HL-60/S4 treated with phorbol 12-myristate 13-acetate at 8.2 ng/mL for 4 days and 3 days (cell line): Measurements from ENCODE around the gene ARF3.

Experiments
- in situ Hi-C: fragments of 300-500 bp; cut with MboI; formaldehyde crosslinking; loops from 2 replicates; pipeline ENCODE4 v1.15.0; 2022; ENCODE audit warnings: low sequenced_read_pairs

Gene ARF3

DNA sequence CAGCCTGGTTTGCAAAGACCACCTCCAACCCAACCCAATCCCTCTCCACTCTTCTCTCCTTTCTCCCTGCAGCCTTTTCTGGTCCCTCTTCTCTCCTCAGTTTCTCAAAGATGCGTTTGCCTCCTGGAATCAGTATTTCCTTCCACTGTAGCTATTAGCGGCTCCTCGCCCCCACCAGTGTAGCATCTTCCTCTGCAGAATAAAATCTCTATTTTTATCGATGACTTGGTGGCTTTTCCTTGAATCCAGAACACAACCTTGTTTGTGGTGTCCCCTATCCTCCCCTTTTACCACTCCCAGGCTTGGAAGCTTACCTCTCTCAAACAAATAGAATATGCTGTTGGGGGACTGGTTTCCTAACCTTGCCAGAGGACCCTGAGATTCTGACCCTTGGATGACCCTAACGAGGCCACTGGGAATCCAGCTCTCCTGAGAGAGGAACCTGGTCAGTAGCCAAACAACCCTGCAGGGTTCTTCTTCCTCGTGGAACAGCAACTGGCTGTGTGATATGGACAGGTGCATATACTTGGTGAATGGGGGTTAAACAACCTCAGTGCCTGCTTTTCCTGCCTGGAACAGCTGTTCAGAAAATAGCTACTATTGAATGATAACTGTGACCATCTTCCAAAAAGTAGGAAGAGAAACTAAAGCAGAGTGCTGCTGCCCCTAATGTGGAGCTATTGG is 25.3 kb upstream of the ARF3 start:
- in situ Hi-C loops, result no loop called here

DNA sequence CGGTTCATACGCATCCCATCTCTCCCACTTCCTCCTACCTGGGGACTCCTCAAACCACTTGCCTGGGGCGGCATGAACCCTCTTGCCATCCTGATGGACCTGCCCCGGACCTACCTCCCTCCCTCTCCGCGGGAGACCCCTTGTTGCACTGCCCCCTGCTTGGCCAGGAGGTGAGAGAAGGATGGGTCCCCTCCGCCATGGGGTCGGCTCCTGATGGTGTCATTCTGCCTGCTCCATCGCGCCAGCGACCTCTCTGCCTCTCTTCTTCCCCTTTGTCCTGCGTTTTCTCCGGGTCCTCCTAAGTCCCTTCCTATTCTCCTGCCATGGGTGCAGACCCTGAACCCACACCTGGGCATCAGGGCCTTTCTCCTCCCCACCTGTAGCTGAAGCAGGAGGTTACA is 24.5 kb upstream of the ARF3 start:
- in situ Hi-C loops, result no loop called here

DNA sequence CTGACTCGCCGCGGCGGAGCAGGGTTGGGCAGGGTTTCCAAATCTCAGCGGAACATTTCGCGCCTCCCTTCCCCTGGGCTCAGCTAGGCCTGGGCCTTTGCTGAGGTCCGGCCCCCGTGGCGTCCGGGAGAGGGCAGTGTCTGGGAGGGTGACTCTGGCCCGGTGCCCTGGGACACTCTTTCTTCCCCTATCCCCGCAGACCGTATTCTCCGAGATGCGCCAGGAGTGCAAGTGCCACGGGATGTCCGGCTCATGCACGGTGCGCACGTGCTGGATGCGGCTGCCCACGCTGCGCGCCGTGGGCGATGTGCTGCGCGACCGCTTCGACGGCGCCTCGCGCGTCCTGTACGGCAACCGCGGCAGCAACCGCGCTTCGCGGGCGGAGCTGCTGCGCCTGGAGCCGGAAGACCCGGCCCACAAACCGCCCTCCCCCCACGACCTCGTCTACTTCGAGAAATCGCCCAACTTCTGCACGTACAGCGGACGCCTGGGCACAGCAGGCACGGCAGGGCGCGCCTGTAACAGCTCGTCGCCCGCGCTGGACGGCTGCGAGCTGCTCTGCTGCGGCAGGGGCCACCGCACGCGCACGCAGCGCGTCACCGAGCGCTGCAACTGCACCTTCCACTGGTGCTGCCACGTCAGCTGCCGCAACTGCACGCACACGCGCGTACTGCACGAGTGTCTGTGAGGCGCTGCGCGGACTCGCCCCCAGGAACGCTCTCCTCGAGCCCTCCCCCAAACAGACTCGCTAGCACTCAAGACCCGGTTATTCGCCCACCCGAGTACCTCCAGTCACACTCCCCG is 23.9 kb upstream of the ARF3 start:
- in situ Hi-C loops, result no loop called here

DNA sequence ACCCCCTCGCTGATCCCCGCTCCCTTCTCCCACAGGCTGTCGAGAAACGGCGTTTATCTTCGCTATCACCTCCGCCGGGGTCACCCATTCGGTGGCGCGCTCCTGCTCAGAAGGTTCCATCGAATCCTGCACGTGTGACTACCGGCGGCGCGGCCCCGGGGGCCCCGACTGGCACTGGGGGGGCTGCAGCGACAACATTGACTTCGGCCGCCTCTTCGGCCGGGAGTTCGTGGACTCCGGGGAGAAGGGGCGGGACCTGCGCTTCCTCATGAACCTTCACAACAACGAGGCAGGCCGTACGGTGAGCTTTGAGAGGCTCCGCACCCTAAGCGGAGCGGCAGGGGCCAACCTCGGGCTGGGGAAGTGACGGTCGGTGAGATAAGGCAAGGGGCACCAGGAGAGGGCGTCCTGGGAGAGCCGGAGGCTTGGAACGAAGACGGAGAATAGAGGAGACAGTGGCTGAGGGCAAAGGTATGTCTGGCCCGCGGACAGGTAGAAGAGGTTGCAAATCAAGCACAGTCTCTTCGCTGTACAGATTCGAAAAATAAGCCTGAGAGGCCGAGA is 23.2 kb upstream of the ARF3 start:
- in situ Hi-C loops, result no loop called here

DNA sequence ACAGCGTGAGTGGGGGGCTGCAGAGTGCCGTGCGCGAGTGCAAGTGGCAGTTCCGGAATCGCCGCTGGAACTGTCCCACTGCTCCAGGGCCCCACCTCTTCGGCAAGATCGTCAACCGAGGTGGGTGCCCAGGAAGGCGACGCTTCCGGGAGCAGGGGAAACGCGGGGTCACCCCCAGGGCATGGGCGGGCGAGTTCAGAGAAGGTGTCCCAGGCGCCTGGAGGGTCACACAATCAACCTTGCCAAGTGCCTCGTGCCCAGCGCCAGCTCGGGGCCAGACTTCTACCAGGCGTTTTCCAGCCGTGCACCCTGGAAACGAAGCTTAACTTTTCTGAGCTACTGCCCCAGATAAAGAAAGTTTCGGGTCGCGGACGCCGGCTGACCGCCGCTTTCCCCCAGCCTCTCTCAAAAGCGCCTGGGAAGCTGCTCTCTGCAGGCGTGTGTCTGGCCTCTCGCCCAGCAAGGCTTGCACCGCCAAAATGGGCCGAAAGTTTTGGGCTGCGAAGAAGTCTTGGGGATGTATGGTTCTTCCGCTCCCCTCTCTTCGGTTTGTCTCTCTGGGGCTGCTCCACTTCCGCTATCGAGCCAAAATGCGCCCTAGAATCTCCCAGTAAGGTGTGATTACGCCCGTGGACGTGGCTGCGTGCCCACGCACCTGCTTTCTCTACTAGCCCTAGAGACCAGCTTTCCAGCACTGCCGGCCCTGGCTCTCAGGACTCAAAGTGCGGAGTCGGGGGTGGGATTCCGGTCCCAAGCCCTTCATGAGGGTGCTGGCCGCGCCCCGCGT is 22.5 kb upstream of the ARF3 start:
- in situ Hi-C loops, result no loop called here

DNA sequence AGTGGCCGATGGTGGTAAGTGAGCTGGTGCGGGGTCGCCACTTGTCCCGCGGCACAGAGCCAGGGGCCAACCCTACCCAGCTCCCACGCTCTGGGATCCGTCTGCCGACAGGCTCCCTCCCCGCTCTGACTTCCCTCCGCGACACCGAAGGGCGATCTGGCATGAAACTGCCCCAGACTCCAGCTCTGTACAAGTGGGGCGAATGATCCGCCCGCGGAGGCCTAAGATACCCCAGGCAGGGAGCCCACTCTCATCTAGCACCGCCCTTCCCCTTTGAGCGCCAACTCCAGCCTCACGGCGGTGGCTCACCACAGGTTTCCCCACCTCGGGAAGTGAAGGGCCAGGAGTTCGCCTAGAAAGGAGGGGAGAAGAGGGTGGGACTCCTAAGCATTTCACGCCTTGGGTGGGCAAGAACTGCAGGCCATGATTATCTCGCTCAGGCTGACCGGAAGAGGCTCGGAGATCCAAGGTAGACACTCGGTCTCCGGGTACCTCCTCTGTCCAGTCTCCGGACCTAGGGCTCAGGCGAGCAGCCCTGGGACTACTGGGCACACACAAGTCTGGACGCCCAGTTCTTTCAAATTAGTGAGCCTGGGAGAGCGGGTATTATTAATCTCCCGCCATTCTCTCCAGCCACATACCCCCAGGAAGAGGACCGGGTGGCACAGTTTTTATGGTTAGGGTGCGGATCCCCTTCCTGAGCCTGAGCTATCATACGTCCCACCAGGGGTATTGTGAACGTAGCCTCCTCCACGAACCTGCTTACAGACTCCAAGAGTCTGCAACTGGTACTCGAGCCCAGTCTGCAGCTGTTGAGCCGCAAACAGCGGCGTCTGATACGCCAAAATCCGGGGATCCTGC is 21.7 kb upstream of the ARF3 start:
- in situ Hi-C loops, result no loop called here

DNA sequence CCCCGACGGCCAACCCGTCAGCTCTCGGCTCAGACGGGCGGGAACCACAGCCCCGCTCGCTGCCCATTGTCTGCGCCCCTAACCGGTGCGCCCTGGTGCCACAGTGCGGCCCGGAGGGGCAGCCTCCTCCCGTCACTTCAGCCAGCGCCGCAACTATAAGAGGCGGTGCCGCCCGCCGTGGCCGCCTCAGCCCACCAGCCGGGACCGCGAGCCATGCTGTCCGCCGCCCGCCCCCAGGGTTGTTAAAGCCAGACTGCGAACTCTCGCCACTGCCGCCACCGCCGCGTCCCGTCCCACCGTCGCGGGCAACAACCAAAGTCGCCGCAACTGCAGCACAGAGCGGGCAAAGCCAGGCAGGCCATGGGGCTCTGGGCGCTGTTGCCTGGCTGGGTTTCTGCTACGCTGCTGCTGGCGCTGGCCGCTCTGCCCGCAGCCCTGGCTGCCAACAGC is 21.0 kb upstream of the ARF3 start, which contains the start of gene WNT1:
Gene WNT1, plus strand, starts transcription at position 32 of the 450 bp plus-strand sequence. Its CDS starts 329 bp downstream, at position 361.
- in situ Hi-C loops, result no loop called here

DNA sequence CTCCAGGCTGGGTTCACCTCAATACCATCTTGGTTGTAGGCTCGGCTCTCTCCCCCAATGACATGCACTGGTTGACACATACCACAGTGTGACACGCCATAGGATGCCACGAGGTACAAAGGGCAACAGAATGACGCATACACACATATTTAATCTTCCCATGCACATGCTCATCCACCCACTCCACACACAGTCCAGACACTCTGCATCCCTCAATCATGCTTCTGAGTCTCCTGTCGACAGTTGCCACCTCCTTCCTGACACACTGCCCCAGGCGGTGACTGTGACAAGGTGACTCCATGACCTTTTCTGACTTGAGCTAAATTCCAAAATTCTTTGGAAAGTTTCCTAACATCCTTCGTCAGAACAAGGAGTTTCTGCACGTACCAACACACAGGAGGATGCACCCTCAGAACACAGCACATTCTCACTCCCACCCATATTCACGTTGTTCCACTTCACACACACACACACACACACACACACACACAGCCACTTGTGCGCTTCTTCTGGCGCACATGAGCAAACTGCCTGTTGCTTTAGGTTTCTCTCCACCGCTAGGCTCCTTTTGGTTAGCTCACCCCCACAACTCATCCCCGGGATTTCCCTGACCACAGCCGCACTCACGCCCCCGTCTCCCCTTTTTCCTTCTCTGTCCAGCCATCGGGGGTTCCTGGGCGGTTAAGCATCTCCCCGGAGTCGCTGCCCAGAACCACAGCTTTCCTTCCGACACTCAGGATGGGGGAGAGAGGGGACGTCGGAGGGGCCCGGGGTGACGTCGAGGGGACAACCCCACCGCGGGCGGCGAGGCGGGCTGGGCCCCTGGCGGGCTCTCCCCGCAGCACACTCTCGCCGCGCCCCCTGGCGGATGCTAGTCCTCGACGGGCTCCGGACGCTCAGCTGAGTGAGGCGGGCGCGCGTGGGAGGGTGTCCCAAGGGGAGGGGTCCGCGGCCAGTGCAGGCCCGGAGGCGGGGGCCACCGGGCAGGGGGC is 20.3 kb upstream of the ARF3 start:
- in situ Hi-C loops, result no loop called here

DNA sequence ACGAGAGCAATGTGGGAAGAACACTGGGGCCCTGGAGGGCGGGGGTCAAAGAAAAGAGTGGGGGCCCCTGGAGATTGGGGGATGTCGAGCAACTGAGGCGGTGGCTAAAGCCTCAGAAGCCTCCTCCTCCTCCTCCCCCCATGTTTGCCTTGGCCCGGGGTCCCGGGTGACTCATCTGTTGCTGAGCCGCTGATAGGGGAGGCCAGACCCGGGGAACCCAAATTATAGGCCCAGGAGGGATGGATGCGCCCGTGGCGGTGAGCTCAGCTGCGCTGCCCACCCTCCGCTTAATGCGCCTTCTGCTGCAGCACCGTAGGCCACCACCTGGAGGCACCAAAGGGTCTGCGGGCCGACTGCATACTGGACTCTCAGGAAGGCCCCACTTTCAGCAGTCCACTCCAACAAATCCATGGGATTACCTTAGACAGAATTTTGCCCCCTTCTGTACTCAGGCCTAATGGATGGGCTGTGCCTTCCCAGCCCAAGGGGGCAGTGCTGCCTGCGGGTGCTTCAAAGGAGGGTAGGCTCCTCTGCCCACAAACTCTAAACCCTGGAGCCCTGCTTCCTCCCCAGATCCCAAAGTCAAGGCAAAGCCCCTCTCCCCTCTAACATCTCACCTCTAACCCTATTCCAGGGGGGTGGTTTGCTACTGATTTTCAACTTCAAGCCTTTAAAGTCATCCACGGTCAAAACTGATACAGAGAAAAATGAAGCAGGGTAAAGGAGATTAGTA is 16.8 kb upstream of the ARF3 start:
- in situ Hi-C loops, result no loop called here

DNA sequence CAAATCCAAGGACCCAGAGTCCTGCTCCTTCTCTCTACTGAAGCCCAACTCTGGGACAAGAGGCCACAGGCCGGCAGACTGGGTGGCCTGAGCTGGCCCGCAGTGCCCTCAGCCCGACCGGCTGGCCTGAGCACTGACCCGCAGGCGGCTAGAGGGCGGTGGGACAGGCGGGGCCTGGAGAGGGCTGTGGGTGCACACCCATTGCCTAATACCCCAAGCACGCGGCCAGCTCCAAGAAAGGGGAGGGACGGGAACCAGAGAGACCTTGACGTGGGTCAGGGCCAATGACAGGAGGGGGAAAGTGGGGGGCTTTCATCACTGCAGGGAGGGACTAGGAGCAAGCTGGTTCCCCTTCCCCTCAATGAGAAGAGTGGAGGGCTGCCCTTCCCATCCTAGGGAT is 16.2 kb upstream of the ARF3 start:
- in situ Hi-C loops, result no loop called here

DNA sequence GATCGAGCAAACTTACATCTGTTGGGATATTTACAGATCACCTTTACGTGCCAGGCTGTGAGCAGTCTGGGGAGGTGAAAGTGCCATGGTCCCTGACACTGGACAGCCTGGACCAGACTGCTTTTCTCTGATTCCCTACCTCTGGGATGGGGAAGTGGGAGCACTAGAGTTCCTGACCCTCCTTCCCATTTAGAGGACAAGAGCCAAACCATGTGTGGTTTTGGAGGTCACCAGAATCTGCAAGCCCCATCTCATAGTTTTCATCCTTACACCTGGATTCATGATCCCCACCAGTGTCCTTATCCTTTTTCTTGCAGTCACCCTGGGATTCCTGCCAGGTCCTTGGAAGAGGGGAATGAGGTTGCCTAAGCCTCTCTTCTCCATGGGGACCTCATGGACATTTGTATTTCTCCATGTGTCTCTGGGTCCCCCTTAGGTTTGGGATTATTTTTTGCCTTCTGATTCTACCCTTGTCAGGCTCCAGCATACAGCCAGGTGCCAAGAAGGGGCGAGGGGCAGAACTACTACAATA is 15.7 kb upstream of the ARF3 start:
- in situ Hi-C loops, result no loop called here

DNA sequence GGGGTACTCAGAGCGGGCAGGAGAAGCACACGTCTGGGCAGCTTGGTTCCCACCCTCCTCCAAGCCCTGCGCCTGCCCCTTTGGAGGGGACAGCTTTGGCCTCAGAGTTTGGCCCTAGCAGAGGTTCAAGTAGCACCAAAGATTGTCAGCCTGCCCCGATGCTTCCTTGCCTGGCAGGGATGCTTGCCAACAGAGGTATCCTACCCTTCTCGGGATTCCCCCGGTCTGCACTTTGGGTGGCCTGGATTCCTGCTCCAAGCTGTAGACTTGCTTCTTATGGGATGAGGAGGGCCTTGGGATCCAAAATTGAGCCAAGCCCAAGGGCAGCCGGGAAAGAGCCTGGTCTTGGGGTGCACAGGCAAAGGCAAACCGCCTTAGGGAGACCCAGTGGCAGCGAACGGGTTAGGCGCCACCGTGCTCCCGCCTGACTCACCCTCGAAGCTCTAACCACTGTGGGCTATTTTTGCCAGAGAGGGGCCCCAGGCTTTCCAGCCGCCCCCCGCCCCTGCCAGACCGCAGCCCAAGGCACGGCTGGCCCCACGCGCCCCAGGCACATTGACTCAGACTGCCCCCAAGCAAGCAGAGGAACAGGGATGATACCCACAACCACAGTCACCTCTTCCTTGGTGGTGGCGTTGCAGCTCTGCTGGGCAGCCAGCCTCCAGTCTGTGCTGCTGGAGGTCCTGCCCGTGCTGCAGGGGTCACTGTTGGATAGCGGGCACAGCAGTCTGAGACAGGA is 15.1 kb upstream of the ARF3 start:
- in situ Hi-C loops, result no loop called here

DNA sequence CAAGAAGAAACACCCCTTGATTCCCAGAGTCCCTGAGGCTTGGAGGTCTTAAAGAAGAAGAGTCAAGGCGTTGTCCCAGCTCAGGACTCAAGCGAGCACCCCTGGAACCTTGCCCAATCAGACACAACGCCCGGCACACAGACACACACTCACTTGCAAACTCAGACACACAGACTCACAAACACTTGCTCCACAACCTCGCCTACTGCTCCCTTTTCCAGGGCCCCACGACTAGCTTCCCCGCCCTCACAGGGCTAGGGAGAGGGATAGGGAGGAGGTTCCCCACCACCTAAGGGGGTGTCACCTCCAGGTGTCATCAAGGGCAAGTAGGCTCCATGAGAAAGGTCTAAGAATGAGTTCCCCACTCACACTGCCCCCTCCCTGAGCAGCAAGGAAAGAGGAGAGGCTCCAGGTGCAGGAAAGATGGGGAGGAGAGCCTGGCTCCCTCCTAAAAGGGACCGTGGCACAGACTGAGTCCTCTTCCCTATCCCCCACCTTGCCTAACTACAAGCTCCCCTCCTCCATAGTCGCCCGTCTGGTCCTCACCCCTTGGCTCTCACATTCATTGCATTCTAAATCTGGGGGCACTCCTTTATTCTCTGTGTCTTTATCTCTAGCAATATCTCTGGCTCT is 13.5 kb upstream of the ARF3 start:
- in situ Hi-C loops, result no loop called here

DNA sequence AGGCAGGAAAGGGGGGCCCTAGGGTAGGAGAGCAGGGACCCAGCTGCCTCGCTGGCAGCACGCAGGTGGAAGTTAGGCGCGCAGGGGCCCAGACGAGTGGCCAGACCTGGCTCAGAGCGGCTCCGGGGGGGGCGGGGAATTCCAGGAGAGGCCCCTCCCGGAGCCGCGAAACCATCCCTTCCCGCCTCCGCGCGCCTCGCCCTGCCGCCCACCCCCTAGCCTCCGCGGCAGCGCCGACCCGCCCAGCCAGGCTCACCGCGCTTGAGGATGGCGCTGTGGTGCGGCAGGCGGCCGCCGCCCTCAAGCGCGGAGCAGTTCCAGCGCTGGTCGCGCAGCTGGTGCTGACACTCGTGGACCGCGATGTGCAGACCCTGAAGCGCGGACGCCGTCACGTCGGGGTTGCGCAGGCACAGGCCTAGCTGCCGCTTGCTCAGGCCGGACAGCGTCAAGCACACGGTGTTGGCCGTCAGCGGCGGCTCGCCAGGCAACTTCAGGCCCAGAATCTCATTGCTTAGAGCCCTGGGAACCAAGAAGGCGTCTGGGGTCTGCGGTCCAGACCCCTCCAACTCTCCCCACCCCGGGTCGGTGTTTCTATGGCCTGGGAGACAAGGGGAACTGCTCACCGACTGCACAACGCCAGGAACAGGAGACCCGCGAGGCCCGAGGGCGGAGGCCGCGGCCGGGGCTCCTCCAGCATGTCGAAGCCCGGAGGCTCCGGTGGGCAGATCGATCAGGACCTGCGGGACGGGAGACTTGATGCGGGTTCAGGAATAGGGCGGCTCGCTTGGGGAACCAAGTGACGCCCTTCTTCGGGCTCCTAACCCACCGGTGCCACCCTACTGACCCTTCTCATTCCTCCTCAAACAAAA is 12.8 kb upstream of the ARF3 start:
- in situ Hi-C loops, result no loop called here

DNA sequence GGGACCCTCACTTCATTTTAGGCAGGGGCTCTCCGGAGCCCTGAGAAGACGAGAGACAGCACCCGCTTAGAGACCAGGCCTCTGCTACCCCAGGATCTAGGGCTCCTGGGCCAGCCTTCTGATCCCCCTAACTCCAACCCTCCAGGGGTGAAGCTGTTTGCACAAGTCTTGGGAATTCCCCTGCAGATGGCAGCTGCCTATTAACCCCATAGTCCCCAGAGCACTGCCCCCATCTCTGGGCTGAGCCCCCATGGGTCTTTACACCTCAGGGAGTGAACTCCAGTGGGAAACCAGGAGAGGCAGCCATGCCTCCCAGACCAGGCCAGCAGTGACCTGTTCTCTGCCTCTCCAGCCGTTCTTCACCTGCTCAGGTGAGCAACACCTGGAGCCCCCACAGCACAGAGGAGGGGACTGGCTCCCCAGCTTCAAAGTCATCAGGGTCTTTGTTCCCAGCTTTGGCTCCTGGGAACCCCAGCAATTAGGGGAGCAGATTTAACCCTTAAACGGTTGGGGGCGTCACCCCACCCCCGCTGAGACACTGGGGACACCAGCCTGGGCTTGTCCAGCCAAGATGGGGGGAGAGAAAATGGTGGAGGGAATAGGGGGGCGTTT is 12.0 kb upstream of the ARF3 start:
- in situ Hi-C loops, result no loop called here

DNA sequence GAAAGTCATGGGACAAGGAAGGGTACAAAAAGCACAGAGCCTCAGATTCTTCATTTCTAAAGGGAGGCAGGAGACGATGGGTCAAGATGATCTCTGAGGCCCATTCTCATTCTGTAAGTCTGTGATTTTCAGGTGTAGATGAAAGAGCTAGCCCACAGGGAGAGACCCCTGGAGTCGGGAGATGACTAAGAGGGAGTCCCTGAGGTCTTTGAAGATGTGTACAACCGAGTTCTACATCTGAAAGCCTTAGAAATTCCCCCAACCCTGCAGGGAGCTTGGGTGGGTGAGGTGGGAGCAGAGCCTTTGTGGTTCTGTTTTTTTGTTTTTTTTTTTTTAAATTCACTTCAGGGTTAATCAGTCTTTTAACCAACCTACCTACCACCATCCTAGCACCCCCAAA is 11.2 kb upstream of the ARF3 start:
- in situ Hi-C loops, result no loop called here
